CD4-positive, alpha-beta T cell treated with Interleukin-4 for 4 hours (primary cell): ENCODE measurements around the gene MX1.

ENCODE experiments used
- DNase-seq: peaks from one replicate; pipeline ENCODE4 v3.0.0-alpha.2; 2020

The MX1 gene, protein sequence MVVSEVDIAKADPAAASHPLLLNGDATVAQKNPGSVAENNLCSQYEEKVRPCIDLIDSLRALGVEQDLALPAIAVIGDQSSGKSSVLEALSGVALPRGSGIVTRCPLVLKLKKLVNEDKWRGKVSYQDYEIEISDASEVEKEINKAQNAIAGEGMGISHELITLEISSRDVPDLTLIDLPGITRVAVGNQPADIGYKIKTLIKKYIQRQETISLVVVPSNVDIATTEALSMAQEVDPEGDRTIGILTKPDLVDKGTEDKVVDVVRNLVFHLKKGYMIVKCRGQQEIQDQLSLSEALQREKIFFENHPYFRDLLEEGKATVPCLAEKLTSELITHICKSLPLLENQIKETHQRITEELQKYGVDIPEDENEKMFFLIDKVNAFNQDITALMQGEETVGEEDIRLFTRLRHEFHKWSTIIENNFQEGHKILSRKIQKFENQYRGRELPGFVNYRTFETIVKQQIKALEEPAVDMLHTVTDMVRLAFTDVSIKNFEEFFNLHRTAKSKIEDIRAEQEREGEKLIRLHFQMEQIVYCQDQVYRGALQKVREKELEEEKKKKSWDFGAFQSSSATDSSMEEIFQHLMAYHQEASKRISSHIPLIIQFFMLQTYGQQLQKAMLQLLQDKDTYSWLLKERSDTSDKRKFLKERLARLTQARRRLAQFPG

DNA sequence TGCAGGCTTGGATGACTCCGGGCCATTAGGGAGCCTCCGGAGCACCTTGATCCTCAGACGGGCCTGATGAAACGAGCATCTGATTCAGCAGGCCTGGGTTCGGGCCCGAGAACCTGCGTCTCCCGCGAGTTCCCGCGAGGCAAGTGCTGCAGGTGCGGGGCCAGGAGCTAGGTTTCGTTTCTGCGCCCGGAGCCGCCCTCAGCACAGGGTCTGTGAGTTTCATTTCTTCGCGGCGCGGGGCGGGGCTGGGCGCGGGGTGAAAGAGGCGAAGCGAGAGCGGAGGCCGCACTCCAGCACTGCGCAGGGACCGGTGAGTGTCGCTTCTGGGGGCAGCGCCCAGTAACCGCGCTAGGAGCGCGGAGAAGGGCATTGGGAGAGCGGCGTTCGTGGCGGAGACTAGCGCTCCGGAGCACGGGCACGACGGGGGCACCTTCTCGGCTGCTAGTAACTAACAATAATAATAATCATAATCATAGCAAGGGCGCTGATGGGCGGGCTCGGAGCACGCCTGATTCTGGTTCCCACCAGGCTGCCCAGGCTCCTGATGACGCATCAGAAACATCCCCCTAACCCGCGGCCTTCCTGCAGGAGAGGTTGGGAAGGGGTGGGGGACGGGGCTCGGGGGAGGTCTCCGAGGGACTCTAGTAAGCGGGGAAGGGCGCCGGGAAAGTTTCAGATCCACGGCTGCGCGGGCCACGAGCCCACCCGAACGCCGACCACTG lies at the start of gene MX1:
TSS of gene MX1 (plus strand) at position 286 of the 722 bp plus-strand sequence. CDS start 5,832 bp downstream, outside the sequence.
- DNase-seq, result peak; percentile 85

DNA sequence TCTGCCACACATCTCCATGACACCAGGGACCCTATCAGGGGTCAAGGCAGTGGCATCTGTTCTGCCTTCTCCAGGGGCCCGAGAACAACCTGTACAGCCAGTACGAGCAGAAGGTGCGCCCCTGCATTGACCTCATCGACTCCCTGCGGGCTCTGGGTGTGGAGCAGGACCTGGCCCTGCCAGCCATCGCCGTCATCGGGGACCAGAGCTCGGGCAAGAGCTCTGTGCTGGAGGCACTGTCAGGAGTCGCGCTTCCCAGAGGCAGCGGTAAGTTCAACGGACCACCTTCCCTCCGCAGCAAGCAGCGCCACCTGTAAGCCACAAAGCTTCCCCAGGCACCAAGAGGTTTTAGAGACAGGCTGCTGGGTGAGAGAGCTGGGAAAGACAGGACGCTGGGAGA lies 48.3 kb upstream of the MX1 start:
- DNase-seq, result no peak

DNA sequence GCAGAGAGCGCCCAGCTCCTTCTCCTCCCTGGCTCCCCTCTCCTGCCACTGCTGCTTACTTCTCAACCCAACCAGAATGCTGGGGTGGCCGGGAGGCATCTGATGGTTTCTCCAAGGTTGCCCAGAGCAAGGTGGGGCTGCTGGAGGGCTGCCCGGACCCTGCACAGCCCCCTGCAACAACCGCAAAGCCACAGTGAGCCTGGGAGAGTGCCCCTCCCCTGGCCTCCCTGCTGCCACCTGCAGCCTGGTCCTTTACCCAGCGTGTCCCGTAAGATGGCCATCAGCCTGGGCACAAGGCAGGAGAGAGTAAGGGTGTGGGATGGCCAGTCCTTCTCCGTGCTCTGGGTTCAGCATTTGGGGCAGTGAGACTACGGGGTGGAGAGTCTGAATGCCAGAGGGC lies 47.2 kb upstream of the MX1 start:
- no peak for DNase-seq

DNA sequence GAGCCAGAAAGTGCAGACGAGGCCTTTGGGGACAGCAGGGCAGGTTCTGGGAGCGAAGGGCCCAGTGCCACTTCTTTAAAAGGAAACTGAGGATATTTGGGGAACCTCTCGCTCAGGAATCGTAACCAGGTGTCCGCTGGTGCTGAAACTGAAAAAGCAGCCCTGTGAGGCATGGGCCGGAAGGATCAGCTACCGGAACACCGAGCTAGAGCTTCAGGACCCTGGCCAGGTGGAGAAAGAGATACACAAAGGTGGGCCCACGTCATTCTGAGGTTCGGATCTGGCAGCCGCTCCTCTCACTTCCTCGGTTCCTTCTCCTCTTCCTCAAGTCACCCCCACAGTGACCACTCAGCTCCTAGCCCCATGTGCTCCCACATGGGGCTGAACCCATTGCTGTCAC lies 46.1 kb upstream of the MX1 start:
- DNase-seq, result no peak

DNA sequence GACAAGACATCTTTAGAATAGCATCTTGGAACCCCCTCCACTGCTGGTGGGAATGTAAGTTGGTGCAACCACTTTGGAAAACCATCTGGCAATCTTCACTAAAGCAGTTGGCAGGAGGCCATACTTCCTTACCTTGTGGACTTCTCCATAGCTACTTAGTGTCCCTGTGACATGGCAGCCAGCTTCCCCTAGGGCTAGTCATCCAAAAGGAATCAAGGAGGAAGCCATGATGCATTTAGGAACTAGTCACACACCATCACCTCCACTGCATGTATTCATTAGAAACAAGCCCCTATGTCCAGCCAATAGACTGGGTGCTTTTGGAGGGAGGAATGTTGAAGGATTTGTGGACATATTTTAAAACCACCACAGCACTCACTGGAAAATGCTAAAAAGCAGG lies 44.3 kb upstream of the MX1 start:
- no peak for DNase-seq

DNA sequence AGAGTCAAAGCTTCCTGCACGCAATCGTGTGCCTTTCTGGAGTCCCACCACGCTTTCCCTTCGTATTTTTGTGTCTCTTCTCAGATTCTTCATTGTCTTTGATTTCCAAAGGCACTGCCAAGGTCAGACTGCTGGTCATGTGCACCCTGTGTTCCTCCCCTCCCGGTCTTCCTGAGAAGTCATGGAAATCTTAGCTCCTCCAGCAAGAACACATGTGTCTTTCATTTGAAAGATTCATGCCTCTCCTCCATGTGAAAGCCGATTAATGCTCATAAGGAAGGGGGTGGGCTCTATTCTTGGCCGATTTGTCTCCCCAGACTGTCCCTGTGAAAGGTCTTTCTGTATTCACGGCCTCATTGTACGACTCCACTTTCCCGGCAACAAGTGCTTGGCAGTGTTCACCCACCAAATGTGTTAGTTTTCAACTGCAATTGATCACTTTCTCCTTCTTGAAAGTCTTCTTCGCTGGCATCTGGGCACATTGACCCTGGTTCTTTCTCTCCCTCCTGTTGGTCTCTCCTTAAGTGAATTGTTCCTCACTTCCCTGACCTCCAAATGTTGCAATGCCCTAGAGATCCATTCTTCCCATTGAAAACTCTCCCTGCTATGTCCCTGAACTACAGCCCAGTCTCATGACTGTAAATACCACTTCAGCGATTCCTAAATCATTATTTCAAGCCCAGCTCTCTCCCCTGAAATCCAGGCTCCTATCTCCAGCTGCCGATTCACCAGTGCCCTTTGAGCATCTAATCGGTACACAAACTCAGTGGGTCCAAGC lies 38.8 kb upstream of the MX1 start:
- DNase-seq, result no peak

DNA sequence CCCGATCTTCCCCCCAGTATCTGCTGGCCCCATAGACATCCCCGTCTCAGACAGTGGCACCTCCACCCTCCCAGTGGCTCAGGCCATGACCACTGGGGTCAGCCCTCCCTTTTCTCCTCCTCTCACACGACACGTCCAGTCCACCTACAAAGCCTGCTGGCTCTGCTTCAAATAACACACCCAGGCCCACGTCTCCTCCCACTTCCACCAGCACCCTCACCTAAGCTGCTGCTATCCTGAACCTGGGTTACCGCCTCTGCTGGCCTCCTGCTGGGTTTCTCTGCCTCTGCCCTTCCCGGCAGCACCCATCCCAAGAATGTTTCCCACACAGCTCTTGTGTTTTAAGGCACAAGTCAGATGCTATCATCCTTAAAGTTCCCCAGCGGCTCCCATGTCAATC lies 38.2 kb upstream of the MX1 start:
- DNase-seq, result no peak

DNA sequence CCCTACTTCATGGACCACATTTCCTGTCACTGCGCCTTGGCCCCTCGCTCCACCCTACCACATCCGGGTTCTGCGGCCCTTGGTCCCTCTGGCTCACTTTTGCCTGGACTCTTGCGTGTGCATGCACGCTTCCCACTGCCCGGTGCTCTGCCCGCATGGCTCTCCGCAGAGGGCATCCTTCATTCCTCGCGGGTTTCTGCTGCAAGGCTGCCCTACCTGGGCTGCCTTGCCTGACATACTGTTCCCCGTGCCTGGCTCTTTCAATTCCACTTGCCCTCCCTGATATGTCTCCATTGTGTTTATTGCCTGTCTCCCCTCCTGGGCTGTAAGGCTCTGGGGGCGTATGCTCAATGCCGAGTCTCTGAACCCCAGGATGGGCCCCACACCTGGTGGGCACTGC lies 37.8 kb upstream of the MX1 start:
- DNase-seq, result no peak

DNA sequence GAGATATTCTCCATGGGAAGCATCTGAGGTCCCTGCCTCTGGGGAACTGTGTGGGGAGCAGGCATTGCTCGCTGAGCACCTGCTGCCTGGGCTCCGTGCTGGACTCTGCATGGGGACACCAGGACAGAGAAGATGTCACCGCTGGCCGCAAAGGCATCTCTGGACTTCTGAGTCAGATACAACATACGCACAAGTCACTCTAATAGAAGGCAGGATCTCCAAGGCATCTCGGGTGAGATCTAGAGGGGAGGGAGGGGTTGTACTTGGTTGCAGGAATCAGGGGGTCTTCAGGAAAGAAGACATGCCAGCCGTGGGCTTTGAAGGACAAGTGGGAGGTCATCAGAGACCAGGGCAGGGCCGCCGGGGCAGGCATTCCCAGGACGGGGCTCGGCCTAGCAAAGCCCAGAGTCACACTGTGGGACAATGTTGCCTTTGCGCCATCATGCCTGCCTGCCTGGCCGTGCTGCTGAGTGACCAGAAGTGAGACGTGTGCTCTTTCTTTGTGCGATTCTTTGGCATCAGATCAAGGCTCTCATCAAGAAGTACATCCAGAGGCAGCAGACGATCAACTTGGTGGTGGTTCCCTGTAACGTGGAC lies 35.9 kb upstream of the MX1 start:
- DNase-seq, result no peak

DNA sequence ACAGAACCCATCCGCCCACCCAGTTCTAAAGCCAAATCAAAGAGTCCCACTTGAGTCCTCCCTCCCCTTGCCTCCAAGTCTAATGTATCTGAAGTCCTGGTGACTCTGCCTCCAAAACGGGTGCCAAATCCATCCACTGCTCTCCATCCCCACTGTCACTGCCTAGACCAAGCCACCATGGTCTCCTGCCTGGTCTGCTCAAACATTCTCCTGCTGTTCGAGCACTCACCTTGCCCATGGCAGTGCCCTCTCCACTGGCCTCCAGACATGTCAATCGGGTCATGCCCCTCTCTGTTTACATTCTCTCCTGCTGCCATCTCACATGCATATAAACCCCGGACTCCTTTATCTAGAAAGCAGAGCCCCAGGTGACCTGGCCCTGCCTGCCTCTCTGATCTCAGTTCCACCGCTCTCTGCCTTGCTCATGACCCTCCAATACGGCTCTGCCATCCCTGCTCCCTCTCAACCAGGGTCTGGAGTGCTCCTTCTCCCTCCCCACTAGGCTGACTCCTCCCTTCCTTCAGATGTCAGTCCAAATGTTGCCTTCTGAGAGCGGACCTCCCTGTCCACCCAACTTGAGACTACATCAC lies 32.1 kb upstream of the MX1 start:
- DNase-seq, result no peak

DNA sequence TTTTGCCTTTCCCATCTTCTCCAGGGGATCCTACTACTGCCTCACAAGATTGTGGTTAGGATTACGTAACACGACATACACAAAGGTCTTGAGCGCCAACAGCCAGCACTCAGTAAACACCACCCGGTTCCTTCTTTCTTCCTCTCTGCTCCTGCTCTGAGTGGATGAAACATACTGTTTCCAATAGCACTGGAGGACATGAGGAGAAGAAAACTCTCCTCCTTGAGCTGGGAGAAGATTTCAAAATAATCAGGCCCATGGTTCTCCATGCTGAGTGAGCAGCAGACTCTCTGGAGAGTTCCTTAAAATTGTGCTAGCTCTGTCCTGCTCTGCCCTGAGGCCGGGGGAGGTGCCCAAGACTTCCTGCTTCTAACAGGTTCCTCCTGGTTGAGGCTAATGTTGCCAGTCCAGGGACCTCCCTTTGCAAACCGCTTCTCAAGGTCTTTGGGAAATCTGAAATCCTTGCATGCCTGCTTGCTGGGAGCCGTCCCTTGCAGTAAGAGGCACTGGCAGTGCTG lies 29.4 kb upstream of the MX1 start:
- no peak for DNase-seq

DNA sequence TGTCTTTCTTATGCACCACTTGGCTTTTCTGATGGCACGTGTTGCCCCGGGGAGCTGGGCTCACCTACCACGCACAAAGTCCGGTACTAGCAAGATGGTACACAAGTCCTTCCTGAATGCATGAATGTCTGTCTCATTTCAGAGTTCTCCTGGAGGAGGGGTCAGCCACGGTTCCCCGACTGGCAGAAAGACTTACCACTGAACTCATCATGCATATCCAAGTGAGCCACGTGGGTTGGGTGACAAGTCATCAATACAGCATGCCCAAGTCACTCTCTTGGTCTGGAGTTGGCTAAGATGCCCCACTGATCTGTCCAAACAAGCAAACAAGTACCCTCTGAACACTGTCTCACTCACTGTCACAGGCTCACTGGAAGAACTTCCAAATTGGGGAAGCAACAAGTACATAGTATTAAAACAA lies 28.6 kb upstream of the MX1 start:
- DNase-seq, result no peak

DNA sequence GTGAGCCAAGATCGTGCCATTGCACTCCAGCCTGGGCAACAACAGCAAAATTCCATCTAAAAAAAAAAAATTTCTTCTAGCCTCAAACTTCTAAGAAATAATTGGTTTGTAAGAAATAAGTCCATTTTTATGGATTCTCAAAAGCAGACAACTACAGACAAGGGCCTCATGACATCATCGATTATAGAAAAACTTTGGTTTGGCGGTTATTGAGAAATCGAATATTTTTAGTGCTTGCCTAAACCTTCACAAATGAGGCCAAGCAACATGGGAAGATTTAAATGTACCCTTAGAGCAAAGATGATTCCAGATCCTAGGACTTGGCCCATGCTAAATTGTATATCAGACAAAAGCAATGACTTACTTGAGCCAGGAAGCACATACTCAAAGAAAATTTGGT lies 27.8 kb upstream of the MX1 start:
- DNase-seq, result no peak

DNA sequence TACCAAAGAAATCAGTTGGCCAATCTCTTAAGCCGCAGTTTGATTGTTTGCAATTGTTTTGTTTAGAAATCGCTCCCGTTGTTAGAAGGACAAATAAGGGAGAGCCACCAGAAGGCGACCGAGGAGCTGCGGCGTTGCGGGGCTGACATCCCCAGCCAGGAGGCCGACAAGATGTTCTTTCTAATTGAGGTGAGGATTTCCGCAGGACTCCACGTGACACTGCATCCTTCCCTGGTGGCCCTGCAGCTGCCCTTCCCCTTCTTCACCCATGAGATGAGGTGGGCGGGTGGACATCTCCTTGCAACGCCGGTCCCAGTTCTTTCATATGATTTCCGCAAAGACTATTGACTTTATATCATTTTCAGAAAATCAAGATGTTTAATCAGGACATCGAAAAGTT lies 27.2 kb upstream of the MX1 start:
- no peak for DNase-seq

DNA sequence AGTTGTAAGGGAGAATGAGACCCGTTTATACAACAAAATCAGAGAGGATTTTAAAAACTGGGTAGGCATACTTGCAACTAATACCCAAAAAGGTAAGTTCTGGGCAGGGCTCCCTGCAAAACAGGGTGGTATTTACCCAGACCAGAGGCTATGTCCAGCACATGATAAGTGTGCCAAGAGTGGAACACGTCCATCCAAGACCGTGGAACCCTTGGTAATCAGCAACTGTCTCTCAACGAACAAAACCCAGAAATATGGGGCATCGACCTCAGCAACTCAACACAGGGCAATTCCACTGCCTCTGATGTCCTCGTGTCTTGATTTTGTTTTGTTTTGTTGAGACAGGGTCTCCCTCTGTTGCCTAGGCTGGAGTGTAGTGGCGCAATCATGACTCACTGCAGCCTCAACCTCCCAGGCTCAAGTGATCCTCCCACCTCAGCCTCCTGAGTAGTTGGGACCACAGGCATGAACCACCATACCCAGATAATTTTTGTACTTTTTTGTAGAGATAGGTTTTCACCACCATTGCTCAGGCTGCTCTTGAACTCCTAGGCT lies 26.7 kb upstream of the MX1 start:
- DNase-seq, result no peak

DNA sequence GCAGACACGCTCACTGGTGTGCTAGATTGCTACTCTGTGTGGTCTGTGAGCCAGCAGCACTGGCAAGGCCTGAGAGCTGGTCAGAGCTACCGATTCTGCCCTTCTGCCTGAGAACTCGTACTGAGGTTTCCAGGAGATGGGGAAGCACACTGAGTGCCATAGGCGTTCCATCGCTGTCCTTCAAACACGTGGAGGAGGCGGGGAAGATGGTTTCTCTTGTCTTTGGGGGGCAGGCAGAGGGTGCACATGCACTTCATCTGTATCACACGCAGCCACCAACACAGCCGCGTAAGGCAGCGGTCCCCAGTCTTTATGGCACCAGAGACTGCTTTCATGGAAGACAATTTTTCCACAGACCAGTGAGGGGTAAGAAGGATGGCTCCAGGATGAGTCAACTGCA lies 23.8 kb upstream of the MX1 start:
- DNase-seq, result no peak

DNA sequence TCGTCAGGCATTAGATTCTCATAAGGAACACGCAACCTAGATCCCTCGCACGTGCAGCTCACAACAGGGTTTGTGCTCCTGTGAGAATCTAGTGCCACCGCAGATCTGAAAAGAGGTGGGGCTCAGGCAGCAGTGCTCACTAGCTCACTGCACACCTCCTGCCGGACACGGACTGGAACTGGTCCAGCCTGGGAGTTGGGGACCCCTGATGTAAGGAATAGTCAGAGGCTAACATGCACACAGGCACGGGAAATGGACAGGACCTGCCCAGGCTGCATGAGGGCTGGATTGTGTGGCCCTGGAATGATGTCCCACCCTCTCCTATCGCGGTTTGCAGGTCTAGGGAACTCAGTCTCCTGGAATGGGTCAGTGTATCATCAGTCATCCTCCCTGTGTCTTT lies 23.2 kb upstream of the MX1 start:
- no peak for DNase-seq

DNA sequence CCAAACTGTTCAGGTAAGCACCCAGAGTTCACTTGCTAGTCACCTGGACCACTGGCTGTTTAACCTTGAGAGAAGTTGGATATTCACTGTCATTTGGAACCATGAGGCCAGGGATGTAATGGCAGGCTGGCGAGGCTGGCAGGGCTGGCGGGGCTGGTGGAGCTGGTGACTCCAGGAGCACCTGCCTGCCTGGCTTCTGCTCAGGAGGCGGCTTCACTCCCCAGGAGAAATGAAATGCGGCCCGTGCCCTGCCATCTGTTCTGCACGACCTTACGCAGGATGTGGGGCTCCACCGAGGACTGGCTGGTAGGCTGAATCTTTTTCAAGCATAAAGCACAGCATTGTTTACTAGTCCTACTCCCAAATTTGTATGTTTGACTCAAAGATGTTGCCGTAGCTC lies 22.7 kb upstream of the MX1 start:
- no peak for DNase-seq

DNA sequence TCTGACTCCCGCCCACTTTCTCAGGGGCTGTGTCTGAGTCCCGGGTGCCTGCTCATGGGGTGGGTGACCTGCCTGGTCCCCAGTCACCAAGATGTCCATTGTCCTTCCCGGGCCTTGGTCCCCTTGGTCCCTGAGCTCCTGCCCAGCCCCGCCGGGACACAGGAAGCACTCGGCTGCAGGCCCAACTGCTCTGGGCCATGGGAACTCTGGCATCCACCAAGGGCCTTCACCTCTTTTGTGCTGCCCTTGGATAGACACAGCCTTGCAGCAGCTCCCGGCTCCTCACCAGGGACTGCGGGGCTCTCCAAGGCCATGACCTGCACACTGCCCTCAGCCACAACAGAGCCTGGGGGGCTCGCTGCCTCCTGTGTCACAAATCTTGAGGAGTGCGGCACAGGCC lies 22.1 kb upstream of the MX1 start:
- DNase-seq, result no peak

DNA sequence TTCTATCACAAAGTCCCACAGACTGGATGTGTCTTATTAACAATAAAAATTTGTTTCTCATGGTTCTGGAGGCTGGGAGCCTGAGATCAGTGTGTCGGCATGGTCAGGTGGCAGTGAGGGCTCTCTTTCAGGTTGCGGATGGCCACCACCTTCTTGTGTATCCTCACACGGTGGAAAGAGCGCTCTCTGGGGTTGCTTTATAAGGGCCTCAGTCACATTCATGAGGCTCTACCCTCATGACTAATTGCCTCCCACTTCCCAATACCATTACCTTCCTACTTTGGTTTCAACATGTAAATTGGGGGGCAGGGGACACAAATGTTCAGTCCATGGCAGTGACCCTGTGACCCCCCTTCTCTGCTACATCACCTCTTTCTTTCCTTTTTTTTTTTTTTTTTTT lies 20.7 kb upstream of the MX1 start:
- no peak for DNase-seq

DNA sequence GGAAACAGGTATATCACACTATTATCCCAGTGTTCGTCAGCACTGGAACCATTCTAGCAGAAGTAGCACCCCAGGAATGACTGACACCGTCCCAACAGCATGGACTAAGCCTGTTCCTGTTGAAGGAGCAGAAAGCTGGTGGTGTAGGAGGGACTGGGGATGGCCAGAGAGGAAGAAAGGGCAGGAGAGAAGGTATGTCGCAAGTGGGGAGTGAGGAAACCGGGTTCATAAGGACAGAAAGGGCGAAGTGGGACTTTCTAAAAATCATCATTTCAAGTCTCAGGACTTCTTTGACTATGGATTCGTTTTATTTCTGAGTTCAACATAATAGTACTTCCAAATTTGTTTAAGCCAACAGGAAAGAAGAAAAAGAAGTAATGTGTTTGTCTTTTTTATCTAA lies 19.7 kb upstream of the MX1 start:
- DNase-seq, result no peak
